OCI-LY3 (cell line): ENCODE measurements around the gene FAM168B.

Experiments
- H2AFZ ChIP-seq: fragments of 200-600, 300-600 bp; shearing (Covaris generic); 2 replicates; pipeline ENCODE4 v1.6.0; 2014; ENCODE audit warnings: antibody characterized with exemption, low read depth, low read length
- H3K27ac ChIP-seq: fragments of 200-600, 300-600 bp; sonication (generic); 2 replicates; pipeline ENCODE4 v1.5.1; 2014; ENCODE audit warnings: mild to moderate bottlenecking, low read length, moderate library complexity, mixed read lengths
- H3K27me3 ChIP-seq: fragments of 200-600, 300-600 bp; sonication (generic); 2 replicates; pipeline ENCODE4 v1.6.1; 2014; ENCODE audit warnings: low read depth, low read length, mixed read lengths
- H3K36me3 ChIP-seq: fragments of 200-600, 300-600 bp; sonication (generic); replicated peaks from 2 replicates; pipeline ENCODE3; 2014; ENCODE audit warnings: low read depth, low read length, mixed read lengths
- H3K4me1 ChIP-seq: fragments of 300-600, 200-600 bp; sonication (generic); 2 replicates; pipeline ENCODE4 v1.6.1; 2014; ENCODE audit warnings: low read length, mixed read lengths
- H3K4me2 ChIP-seq: fragments of 200-600, 300-600 bp; sonication (generic); 2 replicates; pipeline ENCODE4 v1.6.1; 2014; ENCODE audit warnings: low read length, mixed read lengths
- H3K4me3 ChIP-seq: fragments of 300-600, 200-600 bp; sonication (generic); 2 replicates; pipeline ENCODE4 v1.5.1; 2014; ENCODE audit warnings: antibody characterized with exemption, mild to moderate bottlenecking, low read length, moderate library complexity
- H3K79me2 ChIP-seq: fragments of 300-600, 200-600 bp; shearing (Covaris generic); 2 replicates; pipeline ENCODE4 v1.6.1; 2014; ENCODE audit warnings: mild to moderate bottlenecking, low read length, mixed read lengths
- H3K9ac ChIP-seq: fragments of 300-600, 200-600 bp; shearing (Covaris generic); 2 replicates; pipeline ENCODE4 v1.6.0; 2014; ENCODE audit warnings: mild to moderate bottlenecking, low read length, moderate library complexity
- H3K9me3 ChIP-seq: fragments of 200-600, 300-600 bp; shearing (Covaris generic); 2 replicates; pipeline ENCODE4 v1.6.1; 2014; ENCODE audit warnings: low read length, mixed read lengths; ENCODE audit not compliant: insufficient read depth
- H4K20me1 ChIP-seq: fragments of 200-600, 300-600 bp; sonication (generic); 2 replicates; pipeline ENCODE4 v1.6.1; 2016; ENCODE audit warnings: low read length, mixed read lengths; ENCODE audit not compliant: insufficient read depth
- CTCF ChIP-seq: fragments of 200-600, 300-600 bp; sonication (generic); IDR thresholded peaks from 2 replicates; pipeline ENCODE4 v1.5.1; 2014; ENCODE audit warnings: antibody characterized with exemption, low read length, low read depth
- EZH2phosphoT487 ChIP-seq: fragments of 200-600 bp; shearing (Covaris generic); IDR thresholded peaks from 2 replicates; pipeline ENCODE4 v1.6.1; 2018; ENCODE audit warnings: antibody characterized with exemption, mixed run types, low read depth

Gene FAM168B

GRCh38 chr2:131022731-131023130 is 70.5 kb downstream of the FAM168B start:
- no peak for TF ChIP-seq EZH2phosphoT487
- no peak for TF ChIP-seq CTCF
- H3K27ac ChIP-seq, result no peak overlapping the region
- H3K27me3 ChIP-seq, result peaks cover 8% of the 10 kb centered on the region; the same call in 1 of the 2 replicates

GRCh38 chr2:131016826-131017741 is 76.2 kb downstream of the FAM168B start:
- H3K4me3 ChIP-seq, result no peak overlapping the region
- H3K79me2 ChIP-seq, result no peaks in the 10 kb centered on the region
- peaks cover 11% of the 10 kb centered on the region; the same call in 1 of the 2 replicates for H3K27me3 ChIP-seq
- H4K20me1 ChIP-seq, result no peaks in the 10 kb centered on the region
- no peaks in the 10 kb centered on the region for H3K4me1 ChIP-seq
- H3K9me3 ChIP-seq, result no peaks in the 10 kb centered on the region
- no peaks in the 10 kb centered on the region for H3K36me3 ChIP-seq
- H3K27ac ChIP-seq, result no peak overlapping the region
- no peak for TF ChIP-seq EZH2phosphoT487
- TF ChIP-seq CTCF, result no peak
- no peak overlapping the region for H3K9ac ChIP-seq
- no peak overlapping the region for H3K4me2 ChIP-seq
- H2AFZ ChIP-seq, result no peak overlapping the region

More at GRCh38 chr2:131022731-131023130, 70.5 kb downstream of the FAM168B start:
- Histone ChIP-seq H4K20me1 (no peaks in the 10 kb centered on the region), H3K36me3 (no peaks in the 10 kb centered on the region), H2AFZ (no peak overlapping the region), H3K9ac (no peak overlapping the region), H3K79me2 (no peaks in the 10 kb centered on the region), H3K4me1 (no peaks in the 10 kb centered on the region), H3K9me3 (no peaks in the 10 kb centered on the region), H3K4me2 (no peak overlapping the region), H3K4me3 (no peak overlapping the region)

GRCh38 chr2:131015764-131016163 is 77.5 kb downstream of the FAM168B start:
- Histone ChIP-seq H3K36me3 (no peaks in the 10 kb centered on the region), H3K4me3 (no peak overlapping the region), H3K9me3 (no peaks in the 10 kb centered on the region), H3K27me3 (peaks cover 20% of the 10 kb centered on the region), H2AFZ (no peak overlapping the region), H3K4me1 (no peaks in the 10 kb centered on the region), H4K20me1 (no peaks in the 10 kb centered on the region), H3K79me2 (no peaks in the 10 kb centered on the region), H3K9ac (no peak overlapping the region), H3K4me2 (no peak overlapping the region), H3K27ac (no peak overlapping the region)
- TF ChIP-seq EZH2phosphoT487 (no peak), CTCF (no peak)

- Histone ChIP-seq H3K9ac (no peak overlapping the region), H3K4me1 (no peaks in the 10 kb centered on the region), H3K27me3 (peaks cover 36% of the 10 kb centered on the region), H4K20me1 (no peaks in the 10 kb centered on the region), H3K27ac (no peak overlapping the region), H3K4me3 (no peak overlapping the region), H3K79me2 (no peaks in the 10 kb centered on the region), H3K4me2 (no peak overlapping the region), H3K36me3 (no peaks in the 10 kb centered on the region), H2AFZ (no peak overlapping the region), H3K9me3 (no peaks in the 10 kb centered on the region)
- TF ChIP-seq EZH2phosphoT487 (no peak), CTCF (no peak)
Observed at GRCh38 chr2:131014141-131014540, 79.1 kb downstream of the FAM168B start.
